Measurements from ENCODE around the gene NAGPA. TPM values are rescaled to one million over a fixed set of nuclear protein-coding genes. Genes with fewer than 3 reads are reported as not detected.
A peak's percentile ranks its signal among the peaks of the same experiment; 100 is the strongest.

Gene NAGPA
- total RNA-seq, 4 donors from 2014 or later, result 19.6 to 34.7 (median 26.0) TPM

DNA sequence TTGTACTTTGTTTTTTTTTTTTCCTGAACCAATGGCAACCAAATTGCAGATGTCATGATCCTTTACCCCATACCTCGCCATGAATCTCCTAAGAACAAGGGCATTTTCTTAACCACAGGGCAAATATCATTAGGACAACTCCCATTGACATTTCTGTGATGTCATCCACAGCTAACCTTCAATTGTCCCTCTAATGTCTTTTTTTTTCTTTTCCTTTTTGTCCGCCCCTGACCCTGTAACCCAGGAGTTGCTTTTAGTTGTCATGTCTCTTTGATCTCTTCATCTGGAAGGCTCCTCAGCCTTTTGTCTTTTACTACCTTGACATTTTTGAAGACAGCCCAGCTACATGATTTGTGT, 410 bp upstream of the NAGPA start:
- TF ChIP-seq, protein P1, sequence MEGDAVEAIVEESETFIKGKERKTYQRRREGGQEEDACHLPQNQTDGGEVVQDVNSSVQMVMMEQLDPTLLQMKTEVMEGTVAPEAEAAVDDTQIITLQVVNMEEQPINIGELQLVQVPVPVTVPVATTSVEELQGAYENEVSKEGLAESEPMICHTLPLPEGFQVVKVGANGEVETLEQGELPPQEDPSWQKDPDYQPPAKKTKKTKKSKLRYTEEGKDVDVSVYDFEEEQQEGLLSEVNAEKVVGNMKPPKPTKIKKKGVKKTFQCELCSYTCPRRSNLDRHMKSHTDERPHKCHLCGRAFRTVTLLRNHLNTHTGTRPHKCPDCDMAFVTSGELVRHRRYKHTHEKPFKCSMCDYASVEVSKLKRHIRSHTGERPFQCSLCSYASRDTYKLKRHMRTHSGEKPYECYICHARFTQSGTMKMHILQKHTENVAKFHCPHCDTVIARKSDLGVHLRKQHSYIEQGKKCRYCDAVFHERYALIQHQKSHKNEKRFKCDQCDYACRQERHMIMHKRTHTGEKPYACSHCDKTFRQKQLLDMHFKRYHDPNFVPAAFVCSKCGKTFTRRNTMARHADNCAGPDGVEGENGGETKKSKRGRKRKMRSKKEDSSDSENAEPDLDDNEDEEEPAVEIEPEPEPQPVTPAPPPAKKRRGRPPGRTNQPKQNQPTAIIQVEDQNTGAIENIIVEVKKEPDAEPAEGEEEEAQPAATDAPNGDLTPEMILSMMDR (IDR thresholded peaks at IDR 0.05), result no peak
- no peak for TF ChIP-seq POLR2A (IDR thresholded peaks at IDR 0.05)
- Histone ChIP-seq H3K4me1 (peaks cover 0 to 32% (median 14%) of the 10 kb centered on the region in 3 donors), H3K27ac (peak overlapping the region; percentile 67 to 84 (median 81)), H3K9me3 (no peaks in the 10 kb centered on the region), H3K36me3 (peaks cover 0 to 20% (median 0%) of the 10 kb centered on the region in 3 donors), H3K4me3 (peak overlapping the region; percentile 86 to 95 (median 90)), H3K27me3 (no peaks in the 10 kb centered on the region)
- WGBS, 2 donors, result 10 to 15% methylated on average over 2 of the region's 2 CpGs
- intact Hi-C loops (cut with DNase I), result no loop called here
- DNase-seq, result no peak

DNA sequence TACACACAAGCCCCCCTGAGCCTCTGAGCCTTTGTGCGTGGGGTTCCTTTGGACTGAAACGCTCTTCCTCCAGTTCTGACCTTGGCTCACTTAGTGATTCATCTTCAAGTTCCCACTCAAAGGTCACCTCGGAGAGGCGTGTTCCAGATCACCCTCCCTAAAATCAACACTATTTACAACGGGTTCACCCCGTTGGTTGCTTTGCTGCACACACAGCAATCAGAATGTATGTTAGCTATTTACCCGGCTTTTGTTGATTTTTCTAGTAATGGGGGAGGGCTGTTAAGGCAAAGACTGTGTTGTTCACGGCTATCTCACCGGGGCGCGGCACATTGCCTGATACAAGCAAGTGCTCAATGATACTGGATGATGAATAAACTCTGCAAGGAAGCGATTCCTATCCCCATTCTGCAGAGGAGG, 977 bp downstream of the NAGPA start:
- intact Hi-C loops (cut with DNase I), result no loop called here
- Histone ChIP-seq H3K9me3 (no peaks in the 10 kb centered on the region), H3K27ac (peak overlapping the region in 2 of 4 donors; percentile 82 to 84), H3K36me3 (peaks cover 0 to 34% (median 0%) of the 10 kb centered on the region in 3 donors), H3K27me3 (no peaks in the 10 kb centered on the region), H3K4me3 (peak overlapping the region; percentile 86 to 95 (median 90)), H3K4me1 (peaks cover 0 to 32% (median 14%) of the 10 kb centered on the region in 3 donors)
- no peak for TF ChIP-seq POLR2A (IDR thresholded peaks at IDR 0.05)
- TF ChIP-seq, protein P1 (IDR thresholded peaks at IDR 0.05), result no peak
- 31 to 38% methylated on average over 9 to 11 of the region's 12 CpGs for WGBS, 2 donors
- no peak for DNase-seq

DNA sequence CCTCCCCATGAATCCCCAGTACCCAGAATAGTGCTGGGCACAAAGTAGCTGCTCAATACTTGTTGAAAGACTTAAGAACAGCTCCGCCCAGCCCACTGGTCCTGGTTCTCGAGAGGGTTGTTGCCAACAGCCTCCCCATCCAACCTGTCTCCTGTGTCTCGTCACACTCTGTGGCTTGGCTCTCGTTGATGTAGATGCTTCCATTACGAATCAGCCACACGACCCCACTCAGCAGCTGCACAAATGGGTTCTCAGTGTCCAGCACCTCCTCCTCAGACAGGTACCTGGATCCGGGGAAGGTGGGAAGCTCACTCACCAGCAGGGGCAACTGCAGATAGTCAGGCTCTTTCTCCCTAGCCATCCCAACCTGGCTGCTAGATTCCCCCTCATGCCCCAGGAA, 2.1 kb downstream of the NAGPA start:
- DNase-seq, result no peak
- intact Hi-C loops (cut with DNase I), result no loop called here
- Histone ChIP-seq H3K27me3 (no peaks in the 10 kb centered on the region), H3K9me3 (no peaks in the 10 kb centered on the region), H3K4me1 (peaks cover 0 to 32% (median 14%) of the 10 kb centered on the region in 3 donors), H3K4me3 (no peak overlapping the region), H3K27ac (no peak overlapping the region), H3K36me3 (peaks cover 0 to 45% (median 0%) of the 10 kb centered on the region in 3 donors)
- TF ChIP-seq POLR2A (IDR thresholded peaks at IDR 0.05), result no peak
- TF ChIP-seq, protein P1 (IDR thresholded peaks at IDR 0.05), result no peak
- WGBS, 2 donors, result 75 to 77% methylated on average over 3 to 7 of the region's 7 CpGs

DNA sequence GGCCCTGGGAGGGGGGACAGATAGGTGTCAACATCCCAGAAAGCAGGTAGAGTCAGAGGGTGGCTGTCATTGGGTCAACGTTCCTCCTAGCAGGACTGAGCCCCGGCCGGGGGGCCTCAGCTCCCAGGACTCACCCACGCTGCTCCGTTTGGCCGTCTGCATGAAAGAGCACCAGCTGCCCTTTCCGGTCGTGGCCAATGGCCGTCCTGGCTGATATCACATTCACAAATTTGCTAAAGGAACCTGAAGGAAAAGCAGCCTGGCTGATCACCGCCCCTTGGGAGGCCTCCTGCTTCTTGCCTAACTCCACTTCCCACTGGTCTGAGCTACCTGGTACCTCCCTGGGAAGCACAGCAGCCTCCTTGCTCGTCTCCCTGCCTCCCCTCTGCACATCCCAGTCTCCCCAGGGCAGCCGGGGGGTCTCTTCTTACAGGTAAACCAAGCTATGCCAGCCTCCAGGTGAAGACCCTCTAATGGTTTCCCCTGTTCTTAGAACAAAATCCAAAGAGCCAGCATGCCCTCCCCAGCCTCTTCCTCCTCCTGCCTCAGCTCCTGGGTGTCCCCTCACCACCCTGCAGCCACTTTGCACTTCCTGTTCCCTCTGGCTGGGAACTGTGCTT, 3.4 kb downstream of the NAGPA start:
- TF ChIP-seq, protein P1 (IDR thresholded peaks at IDR 0.05), result no peak
- TF ChIP-seq POLR2A (IDR thresholded peaks at IDR 0.05), result no peak

DNA sequence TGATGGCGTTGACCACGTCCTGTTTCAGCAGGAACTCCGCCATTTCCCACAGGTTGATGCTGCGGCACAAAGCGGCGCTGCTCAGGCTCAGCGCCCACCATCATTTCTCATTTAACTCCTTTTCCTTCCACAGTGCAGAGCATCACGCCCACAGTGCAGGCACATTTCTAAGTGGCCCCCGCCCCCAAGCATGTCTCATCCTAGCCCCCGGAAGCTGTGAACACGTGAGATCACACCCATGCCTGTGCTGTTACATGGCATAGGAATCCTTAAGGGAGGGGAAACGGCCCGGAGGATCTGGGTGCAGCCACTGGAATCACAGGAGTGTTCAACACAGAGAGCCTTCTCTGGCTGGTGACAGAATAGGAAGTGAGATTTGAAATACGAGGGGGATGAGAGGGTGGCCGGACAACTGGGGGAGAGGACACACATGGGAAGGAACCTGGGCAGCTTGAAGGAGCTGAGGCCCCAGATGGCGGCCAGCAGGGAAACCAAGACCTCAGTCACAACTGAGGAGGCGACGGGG, 4.7 kb downstream of the NAGPA start:
- WGBS, 2 donors, result 83 to 87% methylated on average over 15 to 18 of the region's 18 CpGs
- Histone ChIP-seq H3K4me3 (no peak overlapping the region), H3K4me1 (peaks cover 0 to 20% (median 6%) of the 10 kb centered on the region in 3 donors), H3K9me3 (no peaks in the 10 kb centered on the region), H3K36me3 (peaks cover 0 to 53% (median 0%) of the 10 kb centered on the region in 3 donors), H3K27me3 (no peaks in the 10 kb centered on the region), H3K27ac (no peak overlapping the region)
- no peak for DNase-seq
- intact Hi-C loops (cut with DNase I), result no loop called here
- no peak for TF ChIP-seq POLR2A (IDR thresholded peaks at IDR 0.05)

More for the DNA sequence above, 3.4 kb downstream of the NAGPA start:
- no peak overlapping the region for H3K27ac ChIP-seq
- 83 to 86% methylated on average over 10 to 12 of the region's 12 CpGs for WGBS, 2 donors
- H3K36me3 ChIP-seq, result peaks cover 0 to 48% (median 0%) of the 10 kb centered on the region in 3 donors
- H3K9me3 ChIP-seq, result no peaks in the 10 kb centered on the region
- no peak for DNase-seq
- H3K4me3 ChIP-seq, result no peak overlapping the region
- no peaks in the 10 kb centered on the region for H3K27me3 ChIP-seq
- peaks cover 0 to 32% (median 14%) of the 10 kb centered on the region in 3 donors for H3K4me1 ChIP-seq
- intact Hi-C loops (cut with DNase I), result no loop called here

Data from esophagus squamous epithelium (tissue), 5 donors.